Jurkat, Clone E6-1 (cell line): Measurements from ENCODE around the gene CNGA4. TPM values are rescaled to one million over a fixed set of nuclear protein-coding genes. Genes with fewer than 3 reads are reported as not detected.

Experiments used
- DNase-seq: peaks from one replicate; pipeline ENCODE4 v3.0.0-alpha.2; 2011; ENCODE audit warnings: low read depth, low spot score
- H3K4me3 ChIP-seq: 2 replicates; pipeline ENCODE4 v1.5.1; 2011; ENCODE audit warnings: mild to moderate bottlenecking, low read length, control low read depth, moderate library complexity
- polyA plus RNA-seq: library from polyadenylated mRNA; unstranded; fragments of >200 nt; gene quantifications from one replicate; pipeline ENCODE4 v1.2.1, GENCODE V29; 2012; ENCODE audit warnings: missing spikeins; ENCODE audit not compliant: insufficient read length, insufficient read depth

The CNGA4 gene, protein sequence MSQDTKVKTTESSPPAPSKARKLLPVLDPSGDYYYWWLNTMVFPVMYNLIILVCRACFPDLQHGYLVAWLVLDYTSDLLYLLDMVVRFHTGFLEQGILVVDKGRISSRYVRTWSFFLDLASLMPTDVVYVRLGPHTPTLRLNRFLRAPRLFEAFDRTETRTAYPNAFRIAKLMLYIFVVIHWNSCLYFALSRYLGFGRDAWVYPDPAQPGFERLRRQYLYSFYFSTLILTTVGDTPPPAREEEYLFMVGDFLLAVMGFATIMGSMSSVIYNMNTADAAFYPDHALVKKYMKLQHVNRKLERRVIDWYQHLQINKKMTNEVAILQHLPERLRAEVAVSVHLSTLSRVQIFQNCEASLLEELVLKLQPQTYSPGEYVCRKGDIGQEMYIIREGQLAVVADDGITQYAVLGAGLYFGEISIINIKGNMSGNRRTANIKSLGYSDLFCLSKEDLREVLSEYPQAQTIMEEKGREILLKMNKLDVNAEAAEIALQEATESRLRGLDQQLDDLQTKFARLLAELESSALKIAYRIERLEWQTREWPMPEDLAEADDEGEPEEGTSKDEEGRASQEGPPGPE
- not detected for polyA plus RNA-seq

DNA sequence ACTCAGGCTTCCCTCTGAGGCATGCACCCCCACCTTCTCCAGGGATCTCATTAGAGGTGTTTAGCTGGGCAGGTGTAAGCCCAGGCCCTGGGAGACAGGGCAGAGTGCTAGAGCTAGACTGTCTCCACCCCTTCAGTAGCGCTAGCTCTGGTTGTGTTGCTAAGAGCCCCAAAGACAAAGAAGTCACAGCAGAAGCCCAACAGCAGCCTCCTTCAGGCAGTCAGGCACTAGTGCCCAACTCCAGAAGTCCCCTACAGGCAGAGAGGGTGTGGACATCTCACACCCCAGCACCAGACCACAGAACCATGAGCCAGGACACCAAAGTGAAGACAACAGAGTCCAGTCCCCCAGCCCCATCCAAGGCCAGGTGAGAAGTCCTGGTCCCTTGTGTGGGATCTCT, at the start of gene CNGA4:
TSS of gene CNGA4 (plus strand) at position 188 of the 400 bp plus-strand sequence. CDS start at position 306, 118 bp downstream.
- no peak for DNase-seq
- no peak within 1 kb of the TSS for H3K4me3 ChIP-seq

DNA sequence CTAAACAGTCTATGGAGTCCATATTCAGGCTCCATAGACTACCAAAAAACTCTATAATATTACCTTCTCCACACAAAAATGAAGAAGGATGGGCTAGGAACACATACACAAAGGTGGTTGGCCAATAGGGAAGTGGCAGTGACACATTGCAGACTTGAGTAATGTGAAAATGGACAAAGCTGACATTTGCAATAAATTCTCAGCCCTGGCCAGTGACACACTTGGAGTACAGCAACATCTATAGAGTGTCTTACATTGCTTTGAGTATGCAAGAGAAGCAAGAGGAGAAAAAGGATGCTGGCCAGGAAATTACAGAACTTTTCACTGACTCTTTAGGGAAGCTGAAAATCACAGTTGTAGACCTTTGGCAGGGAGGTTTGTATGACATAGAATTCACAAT, 47.1 kb upstream of the CNGA4 start:
- DNase-seq: no peak
- no peak overlapping the region for H3K4me3 ChIP-seq

DNA sequence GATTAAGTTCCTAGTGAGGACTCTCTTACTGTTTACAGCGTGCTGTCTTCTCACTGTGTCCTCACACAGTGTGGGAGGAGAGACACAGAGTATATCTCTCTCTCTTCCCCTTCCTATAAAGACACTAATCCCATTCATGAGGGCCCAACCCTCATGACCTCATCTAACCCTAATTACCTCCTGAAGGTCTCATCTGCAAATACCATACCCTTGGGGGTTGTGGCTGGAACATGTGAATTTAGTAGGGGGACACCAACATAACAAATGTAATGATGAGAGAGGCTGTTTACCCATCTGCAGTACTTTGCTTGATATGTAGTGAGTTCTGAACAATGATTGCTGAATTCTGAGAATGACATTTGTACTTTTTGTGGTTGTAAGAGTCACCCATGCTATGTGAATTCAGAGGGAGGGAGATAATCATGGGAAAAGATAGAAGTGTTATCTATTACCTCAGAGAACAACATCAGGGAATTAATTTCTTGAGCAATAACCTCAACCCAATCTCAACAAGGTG, 44.8 kb upstream of the CNGA4 start:
- DNase-seq: no peak
- H3K4me3 ChIP-seq: no peak overlapping the region

DNA sequence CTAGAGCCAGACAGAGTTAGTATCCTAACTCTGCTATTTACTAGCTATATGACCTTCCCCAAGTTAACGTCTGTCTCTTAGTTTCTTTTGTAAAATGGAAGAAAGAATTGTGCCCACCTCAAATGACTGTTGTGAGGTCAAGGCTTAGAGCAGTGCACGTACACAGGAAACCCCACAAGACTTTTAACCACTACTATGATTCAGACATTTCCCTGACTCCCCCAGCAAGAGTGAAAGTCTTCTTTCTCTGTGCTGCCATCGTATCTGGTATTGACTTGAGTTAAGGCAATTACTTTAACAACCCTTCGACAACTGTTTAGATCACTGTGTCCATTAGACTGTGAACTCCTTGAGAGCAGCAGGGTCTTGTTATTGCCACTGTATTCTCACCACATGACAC, 42.5 kb upstream of the CNGA4 start:
- peak; percentile 29 for DNase-seq
- no peak overlapping the region for H3K4me3 ChIP-seq

DNA sequence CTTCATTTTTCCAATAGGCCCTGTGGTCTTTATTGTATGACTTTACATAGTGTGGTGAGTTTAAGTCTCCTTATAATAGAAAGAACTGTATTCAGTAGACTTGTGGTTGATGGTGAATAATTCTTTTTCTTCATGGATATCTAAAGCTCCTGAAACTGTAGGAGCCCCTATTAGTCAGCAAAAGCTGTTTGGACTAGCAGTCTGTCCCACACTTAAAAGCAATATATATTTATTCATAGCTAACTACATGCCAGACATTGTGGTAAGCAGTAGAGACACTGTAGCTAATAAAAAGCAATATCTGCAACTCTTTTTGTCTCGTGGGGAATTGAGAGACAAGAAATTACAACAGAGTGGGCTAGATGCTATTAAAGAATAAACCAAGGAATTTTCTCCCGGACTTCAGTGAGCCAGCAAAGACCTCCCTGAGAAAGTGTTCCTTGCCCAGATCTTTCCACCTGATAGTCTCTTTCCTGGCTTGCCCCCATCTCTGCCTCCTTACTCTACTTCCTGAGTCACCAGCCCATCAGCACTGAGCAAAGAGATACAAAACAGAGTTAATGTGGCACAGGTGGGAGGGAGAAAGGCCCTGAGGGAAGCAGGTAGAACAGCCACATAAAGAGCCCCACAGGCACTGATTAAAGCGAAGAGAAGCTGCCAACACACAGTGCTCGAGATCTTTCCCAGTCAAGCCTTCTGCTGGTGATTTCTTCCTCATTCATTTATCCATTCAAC, 41.3 kb upstream of the CNGA4 start:
- no peak for DNase-seq
- no peak overlapping the region for H3K4me3 ChIP-seq

DNA sequence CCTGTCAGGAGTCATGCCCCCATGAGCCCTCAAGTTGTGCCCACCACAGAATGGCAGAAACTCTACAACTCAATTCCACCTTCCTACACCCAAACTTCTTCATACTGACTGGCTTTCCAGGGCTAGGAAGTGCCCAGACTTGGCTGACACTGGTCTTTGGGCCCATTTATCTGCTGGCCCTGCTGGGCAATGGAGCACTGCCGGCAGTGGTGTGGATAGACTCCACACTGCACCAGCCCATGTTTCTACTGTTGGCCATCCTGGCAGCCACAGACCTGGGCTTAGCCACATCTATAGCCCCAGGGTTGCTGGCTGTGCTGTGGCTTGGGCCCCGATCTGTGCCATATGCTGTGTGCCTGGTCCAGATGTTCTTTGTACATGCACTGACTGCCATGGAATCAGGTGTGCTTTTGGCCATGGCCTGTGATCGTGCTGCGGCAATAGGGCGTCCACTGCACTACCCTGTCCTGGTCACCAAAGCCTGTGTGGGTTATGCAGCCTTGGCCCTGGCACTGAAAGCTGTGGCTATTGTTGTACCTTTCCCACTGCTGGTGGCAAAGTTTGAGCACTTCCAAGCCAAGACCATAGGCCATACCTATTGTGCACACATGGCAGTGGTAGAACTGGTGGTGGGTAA, 39.6 kb upstream of the CNGA4 start, which contains the start of gene OR52W1:
TSS of gene OR52W1 (plus strand) at position 51 of the 637 bp plus-strand sequence. CDS start at position 51, 0 bp downstream.
- no peak within 1 kb of the TSS for H3K4me3 ChIP-seq
- no peak for DNase-seq

DNA sequence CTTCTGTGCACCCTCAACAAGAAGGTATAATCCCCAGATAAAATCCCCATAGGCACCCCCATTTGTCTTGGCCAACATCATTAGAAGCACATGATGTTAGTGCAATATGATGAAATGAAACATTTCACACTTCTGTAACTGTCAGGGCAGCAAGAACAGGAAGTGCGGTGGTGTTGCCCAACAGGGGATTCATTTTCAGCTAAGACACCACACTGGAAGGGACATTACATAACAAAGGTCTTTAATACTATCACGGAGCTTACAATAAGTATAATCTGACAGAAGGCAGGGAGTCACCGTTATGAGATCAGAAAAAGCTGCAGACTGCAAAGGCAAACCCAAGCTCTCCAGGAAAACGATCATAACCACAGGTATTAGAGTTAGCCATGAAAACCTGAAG, 37.9 kb upstream of the CNGA4 start:
- H3K4me3 ChIP-seq: no peak overlapping the region
- no peak for DNase-seq

DNA sequence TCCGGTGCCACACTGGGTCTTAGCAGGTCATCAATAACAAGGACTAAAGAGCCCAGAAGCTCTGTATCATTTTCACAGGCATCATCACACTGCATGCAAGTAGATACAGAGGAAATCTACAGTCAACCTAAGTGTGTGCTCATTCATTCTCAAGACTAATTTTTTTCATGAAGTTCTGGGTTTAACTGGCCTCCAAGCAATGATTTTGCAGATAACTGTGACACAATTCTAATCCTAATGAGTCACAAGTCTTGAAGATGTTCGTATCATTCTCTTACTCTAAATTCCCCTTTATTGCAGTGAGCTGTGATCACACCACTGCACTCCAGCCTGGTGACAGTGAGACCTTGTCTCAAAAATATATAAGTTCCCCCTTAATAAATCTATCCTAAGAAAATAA, 37.4 kb upstream of the CNGA4 start:
- DNase-seq: no peak
- no peak overlapping the region for H3K4me3 ChIP-seq

DNA sequence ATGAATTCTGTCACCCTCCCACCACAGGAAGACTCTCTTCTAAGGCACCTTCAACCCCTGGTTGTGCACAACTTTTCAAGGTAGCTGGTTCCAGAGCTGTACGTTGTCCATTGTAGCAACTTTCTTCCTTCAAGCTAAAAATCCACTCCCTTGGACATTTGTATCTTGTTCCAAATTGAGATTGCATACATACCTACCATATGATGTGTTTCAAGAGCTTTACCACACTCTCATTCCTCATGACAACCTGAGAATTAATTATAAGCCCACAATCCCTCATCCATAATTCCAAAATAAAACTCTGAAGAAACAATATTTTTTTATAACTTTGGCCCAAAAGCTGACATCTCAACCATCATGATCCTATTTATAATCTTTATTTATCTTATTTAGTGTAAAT, 36.8 kb upstream of the CNGA4 start:
- DNase-seq: no peak
- H3K4me3 ChIP-seq: no peak overlapping the region

DNA sequence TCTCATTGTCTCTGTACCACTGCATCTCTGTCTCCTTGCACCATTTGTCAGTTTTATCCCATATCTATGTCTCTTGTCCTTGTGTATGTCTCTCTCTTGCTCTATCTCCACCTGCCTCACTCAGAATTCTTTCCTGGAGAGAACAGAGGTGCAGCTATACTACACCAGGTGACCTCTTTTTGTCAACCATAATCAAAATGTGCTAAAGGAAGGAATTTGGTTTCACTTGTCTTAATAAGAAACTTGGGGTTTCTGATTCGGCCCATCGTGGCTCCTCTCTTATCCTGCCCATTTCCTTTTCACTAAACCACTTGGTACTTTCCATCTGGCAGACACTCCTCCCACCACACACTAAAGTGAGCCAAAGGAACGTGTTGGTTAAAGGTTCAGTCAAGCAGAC, 35.6 kb upstream of the CNGA4 start:
- H3K4me3 ChIP-seq: no peak overlapping the region
- DNase-seq: no peak

DNA sequence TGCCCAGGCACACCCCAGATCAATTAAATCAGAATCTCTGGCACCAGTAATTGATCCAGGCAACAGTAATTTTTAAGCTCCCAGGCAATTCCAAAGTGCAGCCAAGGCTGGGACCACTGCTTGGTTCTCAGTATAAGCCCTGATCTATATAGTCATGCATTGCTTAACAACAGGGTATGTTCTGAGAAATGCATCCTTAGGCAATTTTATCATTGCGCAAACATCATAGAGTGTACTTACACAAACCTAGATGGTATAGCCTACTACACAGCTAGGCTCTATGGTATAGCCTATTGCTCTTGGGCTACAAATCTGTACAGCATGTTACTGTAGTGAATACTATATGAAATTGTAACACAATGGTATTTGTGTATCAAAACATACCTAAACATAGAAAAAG, 34.2 kb upstream of the CNGA4 start:
- no peak overlapping the region for H3K4me3 ChIP-seq
- DNase-seq: no peak

DNA sequence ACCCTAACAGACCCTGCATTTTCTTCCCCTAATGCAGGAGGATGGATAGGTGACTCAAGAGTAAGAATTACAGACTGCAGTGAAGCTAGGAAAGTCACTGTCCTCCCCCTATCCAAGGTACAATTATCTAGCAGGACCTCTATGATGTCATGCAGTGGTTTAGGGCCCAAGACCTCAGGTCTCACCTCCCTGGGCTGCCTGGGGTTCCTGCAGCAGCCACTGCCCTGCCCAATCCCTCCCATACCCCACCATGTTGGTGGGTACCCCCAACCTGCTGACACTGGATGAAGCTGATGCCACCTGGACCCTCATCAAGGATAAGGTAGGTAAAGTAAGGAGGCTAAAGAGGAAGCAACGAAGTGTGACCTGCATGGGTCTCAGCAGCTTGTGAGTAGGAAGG, 33.5 kb upstream of the CNGA4 start, which contains the start of gene C11orf42:
TSS of gene C11orf42 (plus strand) at position 192 of the 400 bp plus-strand sequence. CDS start at position 251, 59 bp downstream.
- H3K4me3 ChIP-seq: no peak within 1 kb of the TSS

DNA sequence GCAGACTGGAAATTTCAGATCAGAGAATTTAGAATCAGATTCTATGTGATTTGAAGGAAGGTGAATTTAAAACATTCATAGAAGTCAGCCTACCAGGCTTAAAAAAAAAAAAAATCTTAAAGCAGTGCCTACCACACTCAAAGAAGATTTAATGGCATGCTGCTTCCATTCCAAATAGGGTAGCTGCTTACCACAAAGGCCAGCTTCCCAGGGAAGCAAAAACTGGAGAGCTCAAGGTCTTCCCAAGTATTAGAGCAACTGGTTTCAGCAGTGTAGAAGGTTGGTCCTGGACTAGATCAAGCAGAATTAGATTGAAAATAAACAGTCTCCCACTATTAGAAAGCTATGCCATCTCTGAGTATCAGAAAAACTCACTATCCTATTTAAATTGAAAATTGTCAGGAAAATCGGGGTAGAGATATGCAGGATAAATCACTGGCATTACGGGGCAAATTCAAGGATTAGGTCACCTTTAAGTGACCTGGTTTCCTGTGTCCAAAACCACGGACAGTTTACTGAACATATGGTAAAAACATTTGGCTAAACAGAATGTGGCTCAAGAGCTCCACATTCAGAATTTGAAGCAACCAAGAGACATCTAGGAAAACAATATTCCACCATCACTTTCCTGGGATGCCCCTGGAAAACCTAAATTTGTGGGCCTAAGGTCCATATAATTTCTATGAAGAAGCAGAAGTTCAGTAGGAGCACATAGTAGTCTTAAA, 32.3 kb upstream of the CNGA4 start:
- DNase-seq: no peak
- H3K4me3 ChIP-seq: no peak overlapping the region

More for the DNA sequence above, 33.5 kb upstream of the CNGA4 start, which contains the start of gene C11orf42:
- no peak for DNase-seq

DNA sequence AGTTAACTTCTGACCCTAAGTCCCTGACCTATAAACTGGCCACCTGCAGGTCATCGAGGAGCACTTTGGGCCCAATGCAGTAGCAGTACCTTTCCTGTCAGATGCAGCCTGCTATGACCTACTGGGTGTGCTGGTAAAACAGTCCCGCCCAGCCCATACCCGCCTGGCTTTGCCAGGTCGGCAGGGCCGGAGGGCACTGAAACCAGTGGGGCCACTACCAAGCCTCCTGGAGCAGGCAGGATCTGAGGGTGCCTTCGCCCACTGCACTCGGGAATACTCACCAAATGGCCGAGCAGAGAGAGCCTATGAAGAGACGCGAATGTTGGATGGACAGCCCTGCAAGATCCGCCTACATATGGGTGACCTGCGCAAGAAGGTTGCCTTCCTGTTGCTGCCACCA, 29.1 kb upstream of the CNGA4 start:
- DNase-seq: no peak
- no peak overlapping the region for H3K4me3 ChIP-seq

DNA sequence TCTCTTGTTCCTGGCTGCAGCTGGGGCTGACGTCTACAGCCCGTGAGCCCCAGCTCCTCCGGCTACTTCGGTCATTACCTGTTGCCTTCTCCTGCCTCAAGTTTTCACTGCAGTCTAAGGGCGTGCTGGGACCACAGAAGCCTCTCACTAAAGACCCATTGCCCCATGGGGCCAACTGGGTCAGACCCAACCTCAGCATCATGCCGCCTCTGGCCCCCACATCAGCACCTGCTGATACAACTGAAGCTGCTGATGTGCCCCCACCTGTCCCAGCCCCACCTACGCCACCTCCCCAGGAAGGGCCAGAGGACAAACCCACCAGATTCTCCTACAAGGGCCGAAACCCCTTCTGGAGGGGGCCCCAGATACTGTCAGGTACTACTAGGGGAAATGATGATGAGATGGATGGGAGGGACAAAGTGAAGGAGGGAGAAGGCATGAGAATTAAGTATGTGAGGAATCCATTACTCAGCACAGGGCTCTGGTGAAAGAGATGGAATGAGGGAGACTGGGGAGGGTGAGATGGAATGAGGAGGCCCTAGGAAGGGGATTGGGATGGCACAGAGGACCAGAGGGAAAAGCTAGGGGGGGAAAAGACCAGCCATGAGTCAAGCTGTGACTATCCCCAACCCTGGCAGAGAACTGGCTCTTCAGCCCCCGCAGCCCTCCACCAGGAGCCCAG, 28.5 kb upstream of the CNGA4 start:
- no peak for DNase-seq
- no peak overlapping the region for H3K4me3 ChIP-seq

DNA sequence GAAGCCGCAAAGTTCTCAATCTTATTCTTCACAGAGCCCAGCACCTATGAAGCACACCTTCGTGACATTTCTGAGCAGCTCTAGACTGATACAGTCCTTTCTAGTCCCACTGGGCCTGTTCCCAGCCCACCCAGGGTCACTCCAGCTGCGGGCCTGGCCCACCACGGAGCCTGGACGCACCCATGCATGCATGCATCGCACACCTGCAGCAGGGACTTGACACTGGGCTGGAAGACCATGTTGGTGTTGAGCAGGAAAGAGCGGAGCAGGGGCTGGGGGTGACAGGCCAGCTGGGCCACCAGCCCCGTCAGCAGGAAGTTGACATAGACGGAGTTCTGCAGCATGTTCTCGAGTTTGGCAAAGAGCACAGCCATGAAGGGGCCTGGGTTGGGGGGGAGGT, 24.4 kb upstream of the CNGA4 start:
- DNase-seq: no peak
- H3K4me3 ChIP-seq: no peak overlapping the region

DNA sequence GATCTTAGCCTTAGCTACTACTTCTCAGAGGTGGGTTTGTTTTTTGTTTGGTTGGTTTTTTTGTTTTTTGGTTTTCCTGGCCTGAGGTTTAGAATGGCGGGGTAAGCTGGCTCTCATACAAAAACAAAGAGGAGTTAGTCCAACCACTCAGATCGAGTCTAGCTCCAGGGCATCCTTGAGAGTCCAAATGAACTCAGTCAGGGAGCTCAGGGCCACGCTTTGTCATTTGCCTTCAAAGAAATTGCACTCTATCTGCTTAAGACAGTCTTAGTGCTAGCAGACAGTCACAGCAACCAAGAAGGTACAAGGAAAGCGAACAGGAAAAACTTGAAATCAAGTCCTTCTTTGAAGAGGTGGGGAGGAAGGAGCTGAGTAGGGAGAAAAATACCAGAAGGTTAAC, 22.4 kb upstream of the CNGA4 start:
- no peak for DNase-seq
- no peak overlapping the region for H3K4me3 ChIP-seq

DNA sequence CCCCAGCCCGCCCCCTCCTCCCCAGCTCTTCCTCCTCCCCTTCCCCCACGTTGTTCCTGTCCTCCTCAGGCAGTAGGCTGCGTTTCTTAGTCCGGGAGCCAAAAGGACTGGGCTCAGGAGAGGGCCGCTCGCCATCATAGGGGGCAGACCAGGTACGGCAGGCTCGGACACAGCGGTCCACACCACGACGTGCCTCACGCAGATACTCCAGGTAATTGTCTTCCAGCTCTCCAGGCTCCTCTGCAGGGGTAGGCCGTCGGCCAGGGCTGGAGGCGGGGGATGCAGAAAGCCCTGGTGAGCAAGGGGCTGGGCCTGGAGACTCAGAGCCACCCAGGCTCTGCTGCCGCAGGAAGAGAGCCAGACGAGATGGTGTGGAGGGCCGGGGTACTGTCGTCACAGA, 21.2 kb upstream of the CNGA4 start:
- no peak overlapping the region for H3K4me3 ChIP-seq
- no peak for DNase-seq
